ENCODE measurements around the gene SPANXN3.
"Not testable (repeated sequence)": the region's sequence is repeated elsewhere in the genome, so short reads cannot be mapped to it uniquely, and the experiment has no call there.

GRCh38 chrX:143517375-143517774, at the start of gene SPANXN3:
- not testable (repeated sequence) for TF ChIP-seq CTCF (conservative IDR thresholded peaks at IDR 0.05 in 1 of 2, IDR thresholded peaks at IDR 0.05 in 1 of 2; ENCODE audit: extremely low read depth in 1 of 2, insufficient read depth in 1 of 2, low read depth in 1 of 2, low read length in 2 of 2); EZH2 (IDR thresholded peaks at IDR 0.05; ENCODE audit: borderline replicate concordance, low read length)

All from mammary epithelial cell (primary cell).